Liver (tissue), 3 donors: ENCODE results near the gene CNGA4.

Experiments used
- ATF3 ChIP-seq: IDR thresholded peaks from 2 replicates; pipeline ENCODE4 v1.6.1; 2016; ENCODE audit warnings: antibody characterized with exemption
- CTCF ChIP-seq: fragments of 150-350 bp; IDR thresholded peaks from 2 replicates; pipeline ENCODE4 v1.5.1; 2017; ENCODE audit warnings: improper control_type of control experiment, low read depth, low read length; ENCODE audit not compliant: missing input control
- EGR1 ChIP-seq, 2 donors: IDR thresholded peaks; 2 replicates each; pipeline ENCODE4 v1.6.1; 2016 to 2018; ENCODE audit warnings: antibody characterized with exemption in 2 of 2, low read depth in 2 of 2
- FOXA1 ChIP-seq: IDR thresholded peaks from 2 replicates; pipeline ENCODE4 v1.6.1; 2016; ENCODE audit warnings: antibody characterized with exemption
- GABPA ChIP-seq, 2 donors: IDR thresholded peaks in 1 of 2; conservative IDR thresholded peaks in 1 of 2; 2 replicates each; pipeline ENCODE4 v1.6.1; 2016; ENCODE audit warnings: antibody characterized with exemption in 2 of 2, mild to moderate bottlenecking in 1 of 2, moderate library complexity in 1 of 2
- JUND ChIP-seq, 2 donors: IDR thresholded peaks; 2 replicates each; pipeline ENCODE4 v1.6.1; 2016; ENCODE audit warnings: antibody characterized with exemption in 2 of 2
- MAX ChIP-seq: IDR thresholded peaks from 2 replicates; pipeline ENCODE4 v1.6.1; 2016; ENCODE audit warnings: antibody characterized with exemption
- RAD21 ChIP-seq, 2 donors: IDR thresholded peaks; 2 replicates each; pipeline ENCODE4 v1.6.1; 2016; ENCODE audit warnings: antibody characterized with exemption in 2 of 2, mild to moderate bottlenecking in 2 of 2
- REST ChIP-seq: IDR thresholded peaks from 2 replicates; pipeline ENCODE4 v1.6.1; 2016; ENCODE audit warnings: antibody characterized with exemption, mild to moderate bottlenecking
- RXRA ChIP-seq, 2 donors: IDR thresholded peaks; 2 replicates each; pipeline ENCODE4 v1.6.1; 2017 to 2018; ENCODE audit warnings: antibody characterized with exemption in 2 of 2, mild to moderate bottlenecking in 1 of 2
- SP1 ChIP-seq: IDR thresholded peaks from 2 replicates; pipeline ENCODE4 v1.6.1; 2018; ENCODE audit warnings: antibody characterized with exemption, mild to moderate bottlenecking
- TAF1 ChIP-seq: conservative IDR thresholded peaks from 2 replicates; pipeline ENCODE4 v1.6.1; 2016; ENCODE audit warnings: antibody characterized with exemption, mild to moderate bottlenecking
- YY1 ChIP-seq: IDR thresholded peaks from 2 replicates; pipeline ENCODE4 v1.6.1; 2016; ENCODE audit warnings: antibody characterized with exemption, mild to moderate bottlenecking
- ZBTB33 ChIP-seq: IDR thresholded peaks from 2 replicates; pipeline ENCODE4 v1.6.1; 2016; ENCODE audit warnings: antibody characterized with exemption
- donor health status: healthy.
- donor health status: healthy.

- TF ChIP-seq MAX (no peak), CTCF (no peak), ATF3 (no peak), ZBTB33 (no peak), REST (no peak), RAD21 (IDR thresholded peaks at IDR 0.05) (no peak), JUND (IDR thresholded peaks at IDR 0.05) (no peak), RXRA (IDR thresholded peaks at IDR 0.05) (no peak), SP1 (no peak), GABPA (IDR thresholded peaks at IDR 0.05 in 1 of 2, conservative IDR thresholded peaks at IDR 0.05 in 1 of 2) (no peak), YY1 (no peak), TAF1 (no peak), FOXA1 (no peak), EGR1 (IDR thresholded peaks at IDR 0.05; ENCODE audit: low read depth in 2 of 2) (no peak)
These were observed 21.2 kb upstream of the CNGA4 start for GRCh38 chr11:6217722-6218121.
